NB4 (cell line): ENCODE results near the gene KLHL10.

Source experiments
- DNase-seq: peaks from one replicate; pipeline ENCODE4 v3.0.0; 2010; ENCODE audit warnings: low read depth
- H3K4me3 ChIP-seq: one replicate; pipeline ENCODE4 v1.5.1; 2011; ENCODE audit warnings: mild to moderate bottlenecking, low read depth, low read length, moderate library complexity
- MYC ChIP-seq: IDR thresholded peaks from 2 replicates; pipeline ENCODE4 v1.6.1; 2011; ENCODE audit warnings: low read depth, low read length
- POLR2A ChIP-seq: IDR thresholded peaks from 2 replicates; pipeline ENCODE4 v1.6.1; 2011; ENCODE audit warnings: mild to moderate bottlenecking; ENCODE audit not compliant: insufficient read length; ENCODE audit errors: extremely low read depth
- TF ChIP-seq, protein P1 (sequence below): IDR thresholded peaks from one replicate; pipeline ENCODE4 v1.5.1; 2012; ENCODE audit warnings: low read depth, low read length
- TF ChIP-seq, protein P2 (sequence below): IDR thresholded peaks from 2 replicates; pipeline ENCODE4 v1.6.1; 2011; ENCODE audit warnings: low read depth, low read length

Gene KLHL10

DNA sequence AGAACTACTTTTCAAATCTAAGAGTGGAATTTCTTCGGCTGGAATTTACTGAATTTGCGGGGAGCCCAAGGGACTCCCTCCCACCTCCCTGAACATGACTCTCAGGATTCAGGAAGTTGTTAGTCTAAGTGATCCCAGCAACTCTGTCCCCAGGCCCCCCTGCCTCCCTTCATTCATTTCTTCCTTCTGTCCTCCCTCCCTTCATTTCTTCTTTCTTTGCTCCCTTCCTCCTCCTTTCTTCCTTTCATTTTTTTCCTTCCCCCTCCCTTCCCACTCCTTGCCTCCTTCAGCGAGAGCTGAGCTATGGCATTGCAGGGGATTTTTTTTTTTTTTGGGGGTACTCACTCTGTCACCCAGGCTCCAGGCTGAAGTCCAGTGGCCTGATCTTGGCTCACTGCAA lies 40.2 kb upstream of the KLHL10 start:
- no peak overlapping the region for H3K4me3 ChIP-seq
- no peak for DNase-seq
- TF ChIP-seq, protein P1, sequence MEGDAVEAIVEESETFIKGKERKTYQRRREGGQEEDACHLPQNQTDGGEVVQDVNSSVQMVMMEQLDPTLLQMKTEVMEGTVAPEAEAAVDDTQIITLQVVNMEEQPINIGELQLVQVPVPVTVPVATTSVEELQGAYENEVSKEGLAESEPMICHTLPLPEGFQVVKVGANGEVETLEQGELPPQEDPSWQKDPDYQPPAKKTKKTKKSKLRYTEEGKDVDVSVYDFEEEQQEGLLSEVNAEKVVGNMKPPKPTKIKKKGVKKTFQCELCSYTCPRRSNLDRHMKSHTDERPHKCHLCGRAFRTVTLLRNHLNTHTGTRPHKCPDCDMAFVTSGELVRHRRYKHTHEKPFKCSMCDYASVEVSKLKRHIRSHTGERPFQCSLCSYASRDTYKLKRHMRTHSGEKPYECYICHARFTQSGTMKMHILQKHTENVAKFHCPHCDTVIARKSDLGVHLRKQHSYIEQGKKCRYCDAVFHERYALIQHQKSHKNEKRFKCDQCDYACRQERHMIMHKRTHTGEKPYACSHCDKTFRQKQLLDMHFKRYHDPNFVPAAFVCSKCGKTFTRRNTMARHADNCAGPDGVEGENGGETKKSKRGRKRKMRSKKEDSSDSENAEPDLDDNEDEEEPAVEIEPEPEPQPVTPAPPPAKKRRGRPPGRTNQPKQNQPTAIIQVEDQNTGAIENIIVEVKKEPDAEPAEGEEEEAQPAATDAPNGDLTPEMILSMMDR, result no peak
- TF ChIP-seq POLR2A (no peak), MYC (no peak)
- TF ChIP-seq, protein P2, sequence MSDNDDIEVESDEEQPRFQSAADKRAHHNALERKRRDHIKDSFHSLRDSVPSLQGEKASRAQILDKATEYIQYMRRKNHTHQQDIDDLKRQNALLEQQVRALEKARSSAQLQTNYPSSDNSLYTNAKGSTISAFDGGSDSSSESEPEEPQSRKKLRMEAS, result no peak

DNA sequence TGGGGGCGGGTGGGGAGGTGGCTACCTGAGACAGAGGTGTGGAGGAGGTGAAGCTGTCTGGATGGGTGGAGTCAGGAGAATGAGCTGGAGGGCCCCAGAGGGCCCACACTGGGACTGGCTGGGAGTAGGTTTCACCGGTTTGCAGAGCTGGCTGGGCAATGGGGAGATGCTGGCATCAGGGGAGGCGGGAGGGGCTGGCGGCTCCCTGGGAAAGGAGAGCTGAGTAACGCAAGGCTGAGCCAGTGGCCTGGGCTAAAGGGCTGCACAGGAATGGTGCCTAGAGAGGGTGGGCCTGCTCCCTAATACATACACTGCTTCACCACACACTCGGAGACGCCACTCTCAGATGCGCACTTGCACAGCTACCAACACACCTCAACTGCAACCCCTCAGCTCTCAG lies 38.3 kb upstream of the KLHL10 start:
- DNase-seq, result no peak
- TF ChIP-seq, protein P2, result no peak
- TF ChIP-seq MYC (no peak), POLR2A (no peak)
- TF ChIP-seq, protein P1, result no peak
- no peak overlapping the region for H3K4me3 ChIP-seq

DNA sequence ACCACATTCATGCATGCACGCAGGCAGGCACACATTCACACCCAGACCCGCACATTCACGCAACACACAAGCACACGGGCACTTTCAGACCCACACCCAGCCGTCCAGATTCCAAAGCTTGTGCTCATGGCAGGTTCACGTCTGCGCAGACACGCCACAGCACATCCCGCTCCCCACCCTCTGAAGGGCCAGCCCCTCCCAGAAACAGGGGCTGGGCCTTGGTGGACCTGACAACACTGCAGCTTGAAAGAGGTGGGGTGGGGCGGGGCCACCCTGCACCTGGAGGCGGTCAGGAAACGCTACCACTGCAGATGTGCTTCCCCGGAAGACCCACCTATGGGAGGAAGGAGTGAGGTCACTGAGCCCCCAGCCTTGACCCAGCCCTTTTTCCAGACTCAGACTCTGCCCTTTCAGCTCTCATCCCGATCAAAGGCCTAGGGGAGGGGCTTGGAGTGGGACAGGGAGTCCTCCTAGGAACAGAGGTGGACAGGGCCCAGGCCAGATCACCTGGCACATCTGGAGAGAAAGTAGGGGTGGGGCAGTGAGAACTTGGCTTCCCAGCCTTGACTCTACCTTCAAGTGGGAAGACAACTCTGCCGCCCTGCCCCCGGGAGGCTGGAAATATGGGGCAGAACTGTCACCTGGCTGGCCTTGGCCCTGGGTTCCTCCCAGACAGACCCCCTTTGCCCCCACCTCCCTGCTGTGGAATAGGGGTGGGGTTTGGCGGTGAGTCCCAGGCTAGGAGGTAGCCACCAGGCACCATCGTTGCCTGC lies 36.8 kb upstream of the KLHL10 start:
- H3K4me3 ChIP-seq, result no peak overlapping the region
- DNase-seq, result no peak
- TF ChIP-seq POLR2A (no peak), MYC (no peak)
- TF ChIP-seq, protein P1, result no peak
- TF ChIP-seq, protein P2, result no peak

DNA sequence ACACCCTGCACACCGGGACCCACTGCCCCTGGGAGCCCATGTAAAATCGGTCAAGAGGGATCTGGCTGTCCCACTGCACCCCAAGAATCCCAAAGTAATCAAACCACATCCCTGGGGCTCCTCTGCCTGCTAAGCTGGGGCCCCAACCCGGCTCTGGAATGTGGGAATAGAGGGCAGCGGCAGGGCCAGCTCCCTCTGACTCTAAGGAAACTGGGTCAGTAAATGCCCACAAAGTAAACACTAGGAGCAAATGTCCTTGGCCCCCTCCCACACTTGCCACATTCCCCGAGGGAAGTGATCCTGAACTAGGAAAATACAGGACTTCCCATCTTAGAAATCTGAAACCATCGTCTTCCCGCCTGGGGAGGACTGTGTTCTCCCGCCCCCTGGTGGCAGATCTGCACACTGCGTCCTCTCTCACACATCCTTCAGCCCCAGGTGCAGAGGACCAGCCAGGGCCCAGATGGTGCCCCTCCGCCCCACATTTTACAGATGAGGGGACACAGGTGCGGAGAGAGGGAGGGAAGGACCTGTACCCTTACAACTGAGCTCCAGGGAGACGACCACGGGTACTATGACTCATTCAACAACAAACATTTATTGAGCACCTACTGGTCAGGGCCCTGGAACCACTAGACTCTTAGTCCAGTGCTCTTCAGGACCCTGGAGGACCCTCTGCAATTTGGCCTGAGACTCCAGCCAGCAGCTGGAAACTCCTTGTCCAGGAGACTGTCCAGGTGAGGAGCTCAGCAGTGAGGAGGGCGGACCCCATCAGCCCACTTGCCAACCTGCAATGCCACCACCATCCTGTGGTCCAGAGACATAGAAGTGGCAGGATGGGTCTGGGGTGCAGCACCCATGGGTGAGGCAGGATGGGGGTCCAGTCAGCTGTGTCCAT lies 36.0 kb upstream of the KLHL10 start:
- DNase-seq, result peak; percentile 67
- TF ChIP-seq, protein P2, result 0 out of 2 replicates have a peak, but pooled peaks have one; percentile 23
- TF ChIP-seq, protein P1, result peak; percentile 93
- no peak for TF ChIP-seq POLR2A
- no peak for TF ChIP-seq MYC
- H3K4me3 ChIP-seq, result no peak overlapping the region

DNA sequence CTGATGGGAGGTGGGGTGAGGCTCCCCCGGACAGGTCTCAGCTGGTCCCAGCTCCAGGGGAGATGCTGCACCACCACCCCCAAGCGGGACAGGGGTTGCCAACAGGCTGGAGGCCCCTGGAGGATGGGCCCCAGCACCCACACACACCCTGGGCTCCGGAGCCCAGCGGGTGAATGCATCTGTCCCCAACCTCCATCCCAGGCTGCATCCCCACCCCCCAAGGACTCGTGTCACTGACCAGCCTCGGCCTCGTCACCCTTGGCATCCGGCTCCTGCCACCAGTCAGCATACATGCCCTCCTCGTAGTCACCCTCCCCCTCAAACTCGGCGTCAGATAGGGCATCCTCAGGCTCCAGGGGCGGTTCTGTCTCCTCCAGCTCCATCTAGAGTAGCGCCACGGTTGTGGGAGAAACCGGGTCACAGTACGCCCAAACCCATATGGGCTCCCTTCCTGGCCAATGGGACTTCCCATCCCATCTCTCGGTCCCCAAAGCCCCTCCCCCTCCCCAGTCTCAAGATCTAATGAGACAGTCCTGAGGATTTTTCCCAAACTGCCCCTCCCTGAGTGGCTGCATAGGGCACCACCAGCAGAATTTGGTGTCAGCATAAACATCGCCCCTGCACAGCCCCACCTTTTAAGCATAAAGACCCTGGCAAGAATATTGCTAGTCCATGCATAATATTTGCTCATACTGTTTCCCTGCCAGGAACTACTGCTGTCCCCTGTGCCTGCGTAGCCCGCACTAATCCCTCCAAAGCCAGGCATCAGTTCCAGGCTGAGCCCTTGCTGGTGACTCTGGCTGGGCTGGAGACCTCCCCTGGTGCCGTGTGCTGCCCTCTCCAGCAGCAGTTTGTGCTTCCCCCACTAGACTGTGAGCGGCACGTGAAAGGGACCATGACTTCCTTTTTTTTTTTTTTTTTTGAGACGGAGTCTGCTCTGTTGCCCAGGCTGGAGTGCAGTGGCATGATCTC lies 34.3 kb upstream of the KLHL10 start:
- TF ChIP-seq, protein P2, result peak; percentile 75
- no peak for TF ChIP-seq POLR2A
- peak; percentile 52; the same call in 1 of the 2 replicates for TF ChIP-seq MYC
- TF ChIP-seq, protein P1, result no peak
- DNase-seq, result peak; percentile 72
- H3K4me3 ChIP-seq, result no peak overlapping the region
